Stimulated activated CD8-positive, alpha-beta memory T cell treated with anti-CD3 and anti-CD28 coated beads, Interleukin-7, amount 100 ng/mL, for 1 hour (primary cell): Measurements from ENCODE around the gene PLB1.

Source experiments
- DNase-seq, 2 donors: peaks; one replicate each; pipeline ENCODE4 v3.0.0-alpha.2; 2020; ENCODE audit warnings: low read depth in 2 of 2

PLB1 gene

DNA sequence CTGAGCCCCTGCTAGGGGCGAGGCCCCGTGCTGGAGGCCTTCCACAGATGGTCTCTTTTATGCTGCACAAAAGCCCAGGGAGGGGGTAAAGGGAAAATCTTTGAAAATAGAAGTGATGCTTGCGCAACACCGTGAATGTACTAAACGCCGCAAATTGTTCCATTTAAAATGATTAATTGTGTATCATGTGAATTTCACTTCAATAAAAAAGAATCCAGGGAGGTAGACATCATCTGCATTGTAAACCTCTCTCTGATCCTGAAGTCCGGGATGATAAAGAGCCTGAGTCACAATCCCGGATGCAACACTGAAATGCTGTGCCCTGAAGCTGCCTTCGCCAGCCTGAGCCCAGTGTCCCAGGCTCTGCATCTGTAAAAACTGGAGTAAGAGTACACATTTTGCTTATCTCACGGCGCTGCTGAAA is 148.1 kb downstream of the PLB1 start:
- DNase-seq: no peak

DNA sequence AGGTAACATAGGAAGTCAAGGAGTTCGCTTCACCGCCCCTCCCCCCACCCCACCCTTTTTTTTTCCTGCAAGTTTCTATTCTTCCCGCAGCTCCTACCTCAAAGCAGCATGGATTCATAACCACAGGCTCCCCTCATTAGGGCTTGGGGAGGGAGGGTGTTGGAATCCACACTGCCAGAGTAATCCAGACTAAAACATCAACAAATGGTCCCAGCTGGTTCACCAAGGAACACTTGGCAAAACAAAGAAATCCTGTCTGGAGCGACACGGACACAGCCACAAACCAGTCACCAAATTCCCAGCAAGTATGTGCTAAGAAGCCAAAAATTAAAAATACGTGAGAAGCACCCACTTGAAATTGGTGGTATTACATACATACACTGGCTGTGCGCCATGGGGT is 148.9 kb downstream of the PLB1 start:
- no peak for DNase-seq

DNA sequence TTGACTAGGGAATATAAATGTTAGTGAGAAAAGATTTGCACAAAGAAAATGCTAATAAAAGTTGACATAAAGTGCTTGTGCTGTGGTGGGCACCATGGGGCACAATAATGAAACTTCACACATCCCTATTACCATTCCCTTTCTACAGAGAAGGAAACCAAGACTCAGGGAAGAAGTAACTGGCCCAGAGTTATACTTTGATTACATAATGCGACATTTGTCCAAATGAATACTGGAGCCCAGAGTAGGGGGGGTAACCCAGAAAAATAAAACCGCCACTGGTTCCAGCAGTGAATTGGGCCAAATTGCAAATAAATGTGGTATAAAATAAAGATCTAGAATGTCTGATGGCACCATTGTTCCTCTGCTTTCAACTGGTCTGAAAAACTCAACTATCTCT is 149.7 kb downstream of the PLB1 start:
- DNase-seq: no peak

DNA sequence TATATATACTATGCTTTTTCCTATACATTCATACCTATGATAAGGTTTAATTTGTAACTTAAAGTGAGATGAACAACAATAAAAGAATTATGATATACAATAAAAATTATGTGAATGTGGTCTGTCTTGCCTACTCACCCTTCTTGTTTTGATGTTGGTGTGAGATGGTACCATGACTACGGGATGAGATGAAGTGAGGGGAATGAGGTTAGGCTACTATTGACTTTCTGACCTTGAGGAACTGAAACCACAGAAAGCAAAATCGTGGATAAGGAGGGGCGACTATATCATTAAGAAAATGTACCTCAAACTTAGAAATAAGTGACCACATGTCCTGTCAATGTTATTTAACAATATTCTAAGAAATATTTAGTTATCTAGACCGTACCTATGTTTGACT is 151.8 kb downstream of the PLB1 start:
- DNase-seq: no peak

DNA sequence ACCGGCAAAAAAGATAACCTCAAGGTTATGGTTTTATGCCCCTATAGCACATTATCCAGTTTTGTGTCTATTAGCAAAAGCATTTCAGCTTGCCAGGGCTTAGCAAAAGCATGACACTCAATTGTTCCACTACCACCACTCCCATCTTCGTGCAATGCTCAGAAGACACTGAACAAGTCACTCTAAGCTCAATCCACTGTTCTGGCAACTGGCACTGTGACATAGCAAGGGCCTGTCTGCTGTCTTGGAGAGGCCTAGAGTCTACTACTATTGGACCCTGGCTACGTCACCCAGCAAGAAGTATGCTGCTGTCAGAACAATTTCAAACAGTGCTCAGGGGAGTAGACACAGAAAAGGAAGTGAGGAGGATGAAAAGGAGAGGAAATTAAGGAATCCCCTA is 152.3 kb downstream of the PLB1 start:
- DNase-seq: no peak

DNA sequence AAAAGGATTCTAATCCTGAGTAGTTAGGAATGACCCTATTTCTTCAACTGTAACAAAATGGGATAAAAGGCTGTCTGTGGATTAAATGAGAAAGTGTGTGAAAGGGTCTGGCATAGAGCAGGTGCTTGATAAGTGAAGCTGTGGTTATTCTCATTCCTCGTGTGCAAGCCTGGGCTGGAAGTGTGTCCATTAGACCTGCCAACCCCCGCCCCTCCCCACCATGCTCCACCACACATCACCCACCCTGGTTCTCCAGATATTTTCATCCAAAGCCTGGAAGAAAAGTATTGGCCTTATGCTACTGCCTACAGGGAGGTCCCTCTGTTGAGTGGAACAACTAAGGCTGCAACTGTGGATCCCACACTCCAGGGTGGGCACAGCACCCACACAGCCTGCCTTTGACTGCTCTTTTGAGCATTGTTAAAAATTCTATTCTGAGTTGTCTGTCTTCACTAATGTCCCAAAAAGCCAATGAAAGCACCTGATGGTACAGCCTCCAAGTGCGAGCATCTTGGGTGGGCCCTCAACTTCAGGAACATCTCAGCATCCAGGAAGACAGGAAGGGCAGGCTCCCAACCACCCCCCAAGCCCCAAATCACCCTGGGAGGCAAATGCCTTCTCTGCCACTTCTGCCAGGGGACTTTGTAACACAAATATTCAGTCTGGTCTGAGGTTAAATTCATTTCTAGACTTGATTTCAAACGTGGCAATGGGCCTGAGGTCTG is 153.0 kb downstream of the PLB1 start:
- no peak for DNase-seq

DNA sequence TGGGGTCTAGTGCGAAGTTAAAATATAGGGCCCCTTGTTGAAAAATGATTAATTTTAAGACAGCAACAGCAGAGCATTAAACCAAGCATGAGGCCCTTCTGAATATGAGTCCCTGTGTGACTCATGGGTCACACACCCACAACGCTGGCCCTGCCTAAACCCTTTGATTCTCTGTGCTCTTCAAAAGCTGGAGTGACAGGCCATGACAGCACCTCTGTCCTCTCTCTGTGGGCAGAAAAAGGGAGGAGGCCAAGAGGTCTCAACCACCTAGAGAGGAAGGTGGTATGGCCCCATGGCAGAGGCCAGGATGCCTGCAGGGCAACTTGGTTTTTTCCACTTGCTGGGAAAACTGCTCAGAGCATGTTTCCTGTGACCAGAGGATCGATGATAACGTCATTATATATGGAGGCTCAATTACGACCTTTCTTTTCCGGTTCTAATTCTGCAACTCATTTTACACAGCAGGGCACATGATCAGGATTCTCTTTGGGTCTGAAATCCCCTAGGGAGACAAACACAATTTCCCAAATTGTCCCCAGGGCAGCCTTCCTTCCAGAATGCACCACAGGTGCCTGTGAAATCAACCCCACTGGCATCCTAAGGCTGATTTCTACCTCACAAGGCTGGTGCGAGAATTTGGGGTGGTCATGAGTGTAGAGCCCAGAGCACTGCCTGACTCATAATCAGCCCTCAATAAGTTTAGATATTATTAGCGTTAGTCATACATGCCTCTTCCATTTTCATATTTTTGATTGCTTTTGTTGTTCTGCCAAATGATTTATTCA is 153.8 kb downstream of the PLB1 start:
- DNase-seq: no peak

DNA sequence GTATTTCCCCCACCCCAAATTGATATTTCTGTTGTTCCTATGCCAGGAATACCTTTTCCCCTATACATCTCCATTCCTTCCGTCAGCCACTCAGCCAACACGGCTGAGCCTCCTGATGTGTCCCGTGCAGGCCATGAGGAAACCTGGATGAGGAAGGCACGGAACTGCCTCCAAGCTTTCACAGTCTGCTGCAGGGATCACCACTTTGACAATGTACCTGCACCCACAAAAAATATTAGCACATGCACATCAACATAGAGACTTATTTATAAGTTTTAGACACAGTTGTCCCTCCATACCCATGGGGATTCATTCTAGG is 154.4 kb downstream of the PLB1 start:
- no peak for DNase-seq

DNA sequence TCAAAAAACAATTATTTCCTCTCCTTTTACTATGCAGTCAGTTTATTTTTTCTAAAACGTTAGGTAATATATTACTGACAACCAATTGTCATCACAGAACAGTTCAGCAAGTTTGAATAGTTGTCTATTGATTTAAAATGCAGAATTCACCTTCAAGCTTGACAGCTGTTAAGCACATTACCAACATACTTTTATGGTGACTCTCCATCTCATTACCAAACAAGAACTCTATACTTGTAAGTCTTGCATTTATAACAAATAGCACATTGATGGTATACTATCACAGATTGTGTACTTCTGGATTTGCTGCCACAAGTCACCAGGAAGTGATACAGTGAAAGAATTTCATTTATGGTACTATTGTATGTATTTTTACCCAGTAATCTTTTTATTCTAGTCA is 156.4 kb downstream of the PLB1 start:
- DNase-seq: no peak

DNA sequence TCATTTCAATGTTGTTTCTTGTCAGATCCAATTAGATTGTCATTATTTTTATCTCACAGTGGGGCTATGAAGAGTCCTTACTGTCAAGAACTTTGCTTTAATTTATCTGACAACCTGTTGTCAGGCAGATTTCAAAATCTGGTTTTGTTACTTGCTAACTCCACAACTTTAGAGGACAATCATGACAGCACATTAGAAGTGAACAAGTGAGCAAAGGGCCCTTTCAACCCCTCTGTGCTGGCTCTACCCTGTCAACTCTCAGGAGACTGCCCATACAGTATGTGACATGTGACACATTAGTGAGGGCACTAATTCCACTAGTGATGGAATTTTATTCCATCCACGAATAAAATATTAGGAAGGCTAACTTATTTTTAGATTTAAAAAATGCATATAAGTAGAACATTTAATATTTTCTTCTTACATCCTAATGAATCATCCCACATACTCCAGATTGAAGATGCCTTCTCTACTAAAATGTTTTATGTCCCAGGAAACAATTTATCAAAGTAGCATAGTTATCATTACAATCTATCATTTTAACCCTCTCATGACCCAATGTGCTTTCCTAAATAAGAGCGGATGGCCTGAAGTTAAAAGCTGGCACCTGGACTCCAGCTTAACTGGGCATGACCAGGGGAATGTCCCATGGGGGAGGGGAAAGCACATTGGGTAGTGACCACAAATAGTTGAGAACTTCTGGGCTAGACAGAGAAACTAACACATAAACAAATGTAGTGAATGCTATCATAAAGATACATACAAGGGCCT is 158.2 kb downstream of the PLB1 start:
- no peak for DNase-seq

DNA sequence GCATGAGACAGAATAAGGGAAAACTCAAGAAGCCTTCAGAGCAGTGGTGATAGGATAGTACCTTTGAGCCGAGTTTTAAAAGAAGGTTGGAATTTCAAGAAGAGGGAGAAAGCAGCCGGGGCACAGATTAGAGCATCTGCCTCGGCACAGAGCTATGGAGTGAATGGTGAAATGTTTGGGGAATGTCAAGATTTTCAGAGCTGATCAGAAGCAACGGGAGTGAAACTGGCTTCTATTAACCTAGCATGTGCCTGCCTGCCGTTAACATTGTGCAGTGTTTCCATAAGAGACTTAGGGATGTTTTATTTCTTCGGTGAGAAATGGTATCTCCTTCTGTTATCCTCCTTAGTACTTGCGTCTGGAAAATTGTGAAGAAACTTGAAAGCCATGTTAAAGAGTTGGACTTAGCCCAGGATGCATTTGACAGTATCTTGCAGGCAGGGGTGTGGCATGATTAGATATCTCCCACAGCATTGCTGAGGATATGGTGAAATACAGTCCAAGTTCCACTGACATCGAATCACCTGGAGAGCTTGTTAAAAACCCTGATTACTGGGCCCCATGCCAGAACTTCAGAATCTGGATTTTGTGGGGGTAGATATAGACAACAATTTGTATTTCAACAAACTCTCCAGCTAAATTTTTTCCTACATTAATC is 158.9 kb downstream of the PLB1 start:
- DNase-seq: no peak

DNA sequence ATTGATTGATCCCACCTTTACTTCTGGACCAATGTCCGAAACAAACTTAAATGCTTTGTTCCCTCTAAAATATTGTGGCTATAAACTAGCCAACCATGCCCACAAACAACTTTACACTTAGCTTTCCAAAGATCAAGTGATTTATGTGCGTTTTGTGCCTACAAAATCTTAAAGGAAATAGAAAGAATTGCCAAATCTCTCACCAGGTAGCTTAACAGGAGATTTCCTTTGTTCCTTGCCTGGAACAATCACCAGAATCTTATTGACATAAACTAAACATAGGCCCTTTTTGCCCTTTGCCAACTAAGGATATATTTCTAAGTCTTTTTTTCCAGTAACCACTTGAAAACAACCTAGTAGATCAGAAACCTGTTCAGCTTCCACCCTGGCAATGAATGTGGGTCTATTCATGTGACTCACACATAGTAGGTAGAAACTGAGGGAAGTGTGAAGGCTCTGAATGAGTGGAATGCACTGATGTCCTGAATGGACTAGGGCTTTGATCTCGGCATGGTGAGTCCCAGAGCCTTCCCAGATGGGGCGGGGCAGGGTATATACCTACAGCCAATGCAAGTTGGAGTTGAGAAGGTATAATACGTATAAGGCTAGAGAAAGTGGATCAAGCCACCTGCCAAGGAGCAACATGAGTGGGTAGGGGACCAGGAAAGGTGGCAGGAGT is 161.2 kb downstream of the PLB1 start:
- DNase-seq: no peak

DNA sequence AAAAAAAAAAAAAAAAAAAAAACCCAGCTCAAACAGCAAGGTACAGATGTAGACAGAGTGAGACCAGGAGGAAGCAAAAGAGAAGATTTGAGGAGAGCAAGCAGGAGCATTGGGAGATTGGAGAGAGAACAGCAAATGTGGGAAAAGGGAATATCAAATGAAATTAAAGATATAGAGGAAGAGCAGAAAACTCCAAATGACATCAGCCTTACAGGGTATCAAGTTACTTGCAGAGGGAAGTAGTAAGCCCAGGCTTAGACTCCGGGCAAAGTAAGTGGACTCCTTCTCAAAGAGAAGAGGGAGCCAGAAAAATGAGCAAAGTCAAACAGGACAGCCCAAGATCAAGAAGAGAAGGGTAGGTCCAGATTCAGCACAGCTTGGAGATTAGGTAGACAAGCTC is 162.5 kb downstream of the PLB1 start:
- no peak for DNase-seq

DNA sequence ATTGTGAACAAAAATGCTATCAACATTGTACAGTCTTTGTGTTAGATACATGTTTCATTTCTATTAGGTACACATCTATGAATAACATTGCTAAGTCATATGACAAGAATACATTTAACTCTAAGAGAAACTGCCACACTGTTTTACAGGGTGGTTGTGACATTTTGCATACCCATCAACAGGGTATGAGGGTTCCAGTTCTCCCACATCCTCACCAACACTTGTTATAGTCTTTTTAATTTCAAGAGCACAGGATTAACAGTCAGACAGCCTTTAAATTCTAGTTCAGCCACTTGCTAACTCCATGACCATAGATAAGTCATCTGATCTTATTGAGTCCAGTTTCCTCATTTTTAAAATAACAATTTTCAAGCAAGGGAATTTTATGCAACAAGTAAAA is 163.3 kb downstream of the PLB1 start:
- DNase-seq: no peak

DNA sequence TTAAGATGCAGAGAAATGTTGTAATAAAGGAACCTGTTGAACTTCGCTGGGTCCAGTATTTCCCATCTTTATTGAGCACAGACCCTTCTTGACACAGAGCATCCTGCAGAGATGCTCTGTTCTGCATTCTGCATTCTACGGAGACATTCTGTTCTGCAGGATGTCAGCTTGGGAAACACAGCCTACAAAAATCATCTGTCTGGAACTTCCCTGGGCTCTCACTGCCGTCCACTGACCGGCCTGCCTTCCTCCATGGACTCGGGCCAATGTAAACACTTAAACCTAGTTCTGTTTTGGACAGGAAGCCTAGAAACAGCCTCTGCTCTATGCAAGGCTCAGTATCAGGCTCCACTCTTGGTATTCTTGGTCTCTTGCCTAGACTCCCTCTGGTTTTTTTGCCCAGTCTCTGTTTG is 165.7 kb downstream of the PLB1 start:
- DNase-seq: no peak

DNA sequence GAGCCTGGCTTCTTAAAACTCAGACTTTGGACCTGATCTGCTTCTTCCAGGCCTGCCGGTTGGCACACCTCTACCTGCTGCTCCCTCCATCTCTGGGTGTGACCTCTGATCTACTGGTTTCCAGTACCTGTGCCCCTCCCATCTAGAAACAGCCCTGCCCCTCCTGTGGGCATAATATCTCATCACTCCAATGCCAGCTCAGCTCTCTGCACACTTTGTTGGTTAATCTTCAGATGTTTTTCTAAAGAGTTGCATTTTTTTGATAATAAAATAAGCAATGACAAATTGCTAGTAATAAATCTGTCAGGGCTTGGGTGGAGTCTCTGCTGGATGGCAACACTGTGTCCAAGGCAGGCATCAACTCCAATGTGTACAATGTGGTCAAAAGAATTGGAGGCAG is 166.2 kb downstream of the PLB1 start:
- no peak for DNase-seq

DNA sequence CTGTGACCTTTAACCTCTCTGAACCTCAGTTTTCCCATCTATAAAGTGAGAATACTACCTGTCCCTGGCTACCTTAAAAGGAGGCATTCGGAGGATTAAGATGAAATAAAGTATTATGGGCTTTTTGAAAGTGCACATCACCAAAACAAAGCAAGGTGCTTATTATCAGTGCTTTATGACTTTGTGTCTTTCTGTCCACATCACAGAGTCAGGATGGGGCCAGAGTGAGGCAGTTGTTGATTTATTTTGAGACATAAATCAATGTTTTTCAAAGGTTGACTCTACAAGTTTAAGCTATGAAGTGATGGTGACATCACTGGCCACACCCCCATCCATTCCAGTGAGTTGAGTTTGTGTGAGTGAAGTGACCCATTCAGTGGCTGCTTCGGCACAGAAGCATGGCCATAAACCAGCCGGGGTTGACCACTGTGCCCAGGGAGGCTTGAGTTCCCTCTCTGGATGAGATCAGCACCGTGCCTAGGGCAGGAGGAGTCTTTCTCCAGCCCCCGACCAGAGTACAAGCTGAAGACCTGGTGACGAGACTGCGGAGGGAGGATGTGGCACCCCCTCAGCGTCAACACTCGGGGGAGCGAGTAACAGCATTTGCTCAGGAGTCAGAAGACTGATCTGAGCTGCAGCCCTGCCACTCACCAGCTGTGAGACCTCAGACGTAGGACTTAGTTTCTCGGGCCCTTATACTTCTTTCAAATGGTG is 166.8 kb downstream of the PLB1 start:
- no peak for DNase-seq

DNA sequence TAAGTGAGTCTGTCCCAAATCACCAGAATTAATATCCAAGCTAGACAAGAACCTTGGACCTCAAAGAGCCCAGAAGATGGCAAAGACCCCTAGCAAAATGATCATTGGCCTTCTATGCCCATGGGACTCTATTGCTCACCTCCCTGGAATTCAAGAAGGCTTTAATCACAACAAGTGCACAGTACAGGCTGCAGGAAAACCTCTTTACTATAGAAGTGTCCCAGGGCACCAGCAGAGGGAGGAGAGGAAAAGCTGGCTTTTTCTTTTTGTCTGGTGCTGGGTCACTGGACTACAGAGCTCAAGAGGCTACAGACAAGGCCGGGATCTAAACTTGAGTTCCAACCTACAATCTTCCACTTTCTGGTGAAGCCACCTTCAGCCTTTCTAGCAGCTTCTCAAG is 167.5 kb downstream of the PLB1 start:
- no peak for DNase-seq

DNA sequence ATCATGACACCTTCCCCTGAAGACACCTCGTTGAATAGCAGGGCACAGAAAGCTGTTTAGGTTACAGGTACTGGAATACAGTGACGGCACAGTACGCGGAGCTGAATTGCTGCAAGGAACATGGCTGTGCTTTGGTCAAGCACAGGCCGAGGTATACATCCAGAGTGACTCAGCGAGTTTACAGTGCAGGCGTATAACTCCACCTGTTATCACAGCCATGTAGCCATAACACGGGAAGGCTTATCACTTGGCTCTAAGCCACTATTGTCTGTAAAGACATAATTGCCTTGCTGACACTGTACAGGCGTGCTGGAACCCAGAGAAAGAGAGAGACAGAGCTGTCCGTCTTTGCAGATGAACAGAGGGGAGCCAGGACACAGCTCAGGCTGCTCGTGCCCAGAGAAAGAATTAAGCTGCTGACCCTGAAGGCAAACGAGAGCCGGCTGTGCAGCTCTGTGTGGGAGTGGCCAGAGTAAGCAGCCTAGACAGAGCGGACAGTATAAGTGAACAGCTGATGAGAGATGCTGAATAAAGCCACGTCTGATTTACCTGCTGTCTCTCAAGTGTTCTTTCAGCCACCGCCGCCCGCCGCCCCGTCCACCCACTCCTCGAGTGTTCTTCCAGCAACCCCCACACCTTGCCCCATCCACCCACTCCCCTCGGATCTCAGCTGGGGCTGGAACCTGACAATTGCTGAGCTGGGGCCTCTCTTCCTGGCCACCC is 168.4 kb downstream of the PLB1 start:
- no peak for DNase-seq

DNA sequence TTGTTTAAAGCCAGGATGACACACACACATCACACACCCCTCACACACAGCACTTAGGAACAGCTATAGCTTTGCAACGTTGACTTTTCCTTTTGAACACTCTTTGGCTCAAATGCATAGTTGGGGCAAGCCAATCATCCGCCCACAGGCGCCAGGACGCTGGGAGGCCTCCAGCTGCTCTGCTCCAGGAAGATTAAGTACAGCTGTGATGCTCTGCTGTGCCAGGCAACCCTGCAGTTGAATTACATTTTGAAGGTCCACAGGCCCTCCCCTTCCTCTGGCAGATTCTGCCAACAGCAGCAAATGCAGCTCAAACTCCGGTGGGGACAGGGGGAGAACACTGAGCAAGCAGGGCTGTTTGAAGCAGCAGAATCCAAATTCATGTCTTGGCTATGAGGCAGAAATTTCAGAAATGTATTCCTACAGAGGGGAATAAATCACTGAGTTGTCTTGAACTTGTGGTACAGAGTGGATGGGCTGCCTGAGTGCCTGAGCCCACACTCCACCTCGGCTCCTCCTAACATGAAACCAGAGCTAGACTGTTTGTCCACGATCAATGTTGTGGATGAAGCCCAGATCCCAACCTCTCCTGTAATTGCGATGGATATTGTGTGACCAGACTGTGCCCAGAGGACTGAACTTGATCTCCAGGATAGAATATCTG is 169.3 kb downstream of the PLB1 start:
- DNase-seq: no peak
